HepG2 (cell line): ENCODE results near the gene CUEDC2. TPM values are rescaled to one million over a fixed set of nuclear protein-coding genes. Genes with fewer than 3 reads are reported as not detected.

Experiments
- ATM ChIP-seq: fragments of 450-650 bp; IDR thresholded peaks from 2 replicates; pipeline ENCODE4 v1.7.1; 2017; ENCODE audit warnings: mild to moderate bottlenecking, borderline replicate concordance
- BCLAF1 ChIP-seq: fragments of 450-650 bp; IDR thresholded peaks from 2 replicates; pipeline ENCODE4 v1.6.1; 2017; ENCODE audit warnings: mild to moderate bottlenecking
- GPBP1L1 ChIP-seq: sonication (generic); formaldehyde crosslinking; IDR thresholded peaks from 2 replicates; pipeline ENCODE4 v1.5.0; 2020; ENCODE audit warnings: mild to moderate bottlenecking, missing genetic modification reagents
- NR2F6 ChIP-seq, 2 experiments: IDR thresholded peaks; 2 replicates each; pipeline ENCODE4 v1.6.1; 2016; ENCODE audit warnings: antibody characterized with exemption in 1 of 2, mild to moderate bottlenecking in 1 of 2
- PHB2 ChIP-seq: fragments of 450-650 bp; IDR thresholded peaks from 2 replicates; pipeline ENCODE4 v1.6.1; 2018; ENCODE audit not compliant: partially characterized antibody
- PHF21A ChIP-seq: sonication (generic); formaldehyde crosslinking; IDR thresholded peaks from 2 replicates; pipeline ENCODE4 v1.5.0; 2020; ENCODE audit warnings: mild to moderate bottlenecking, missing genetic modification reagents
- THAP8 ChIP-seq: sonication (generic); formaldehyde crosslinking; IDR thresholded peaks from 2 replicates; pipeline ENCODE4 v1.5.1; 2020; ENCODE audit warnings: missing genetic modification reagents, mild to moderate bottlenecking, borderline replicate concordance
- TRIM22 ChIP-seq: fragments of 450-650 bp; IDR thresholded peaks from 2 replicates; pipeline ENCODE4 v1.6.1; 2017
- XBP1 ChIP-seq: sonication (generic); formaldehyde crosslinking; IDR thresholded peaks from 2 replicates; pipeline ENCODE4 v1.5.0; 2020; ENCODE audit warnings: missing genetic modification reagents
- ZBTB21 ChIP-seq: sonication (generic); formaldehyde crosslinking; IDR thresholded peaks from 2 replicates; pipeline ENCODE4 v1.4.0; 2020; ENCODE audit warnings: missing genetic modification reagents
- ZIK1 ChIP-seq: sonication (generic); formaldehyde crosslinking; IDR thresholded peaks from 2 replicates; pipeline ENCODE4 v1.5.0; 2020; ENCODE audit warnings: mild to moderate bottlenecking, low read depth, missing genetic modification reagents, borderline replicate concordance
- ZMYM3 ChIP-seq: sonication (generic); formaldehyde crosslinking; IDR thresholded peaks from 2 replicates; pipeline ENCODE4 v1.5.1; 2020; ENCODE audit warnings: mild to moderate bottlenecking, missing genetic modification reagents
- ZNF205 ChIP-seq: IDR thresholded peaks from 2 replicates; pipeline ENCODE4 v1.6.1; 2018; ENCODE audit warnings: missing biosample characterization, missing genetic modification reagents
- ZNF24 ChIP-seq: fragments of 450-650 bp; IDR thresholded peaks from 2 replicates; pipeline ENCODE4 v1.6.1; 2017; ENCODE audit warnings: antibody characterized with exemption, mild to moderate bottlenecking
- ZNF337 ChIP-seq: sonication (generic); formaldehyde crosslinking; IDR thresholded peaks from 2 replicates; pipeline ENCODE4 v1.5.1; 2020; ENCODE audit warnings: missing genetic modification reagents, low read depth, mild to moderate bottlenecking, borderline replicate concordance
- ZNF768 ChIP-seq: sonication (generic); formaldehyde crosslinking; IDR thresholded peaks from 2 replicates; pipeline ENCODE4 v1.4.0; 2020; ENCODE audit warnings: missing genetic modification reagents
- polyA plus RNA-seq, 8 experiments: library from polyadenylated mRNA; depleted of rRNA in 3 of 8; stranded (reverse) in 7 of 8; unstranded in 1 of 8; fragments of >200 nt; fragmentation: Illumina TruSeq in 4 of 8; extraction: Trizol in 4 of 8; gene quantifications; 2 replicates each; pipeline versions ENCODE4 v1.2.1 to v1.2.3, GENCODE V29; 2011 to 2016; ENCODE audit warnings: low read depth in 4 of 8, missing spikeins in 1 of 8, mixed read lengths in 1 of 8; ENCODE audit not compliant: insufficient read depth in 1 of 8
- total RNA-seq, 5 experiments: library from RNA; depleted of rRNA; stranded (reverse); fragments of >200 nt; fragmentation: Illumina TruSeq; extraction: Trizol; gene quantifications; 2 replicates each; pipeline ENCODE4 v1.2.3, GENCODE V29; 2016; ENCODE audit warnings: low read depth in 1 of 5

The CUEDC2 gene
- total and polyA plus RNA-seq, 2 of the 13 experiments (the other 11 are each of a cell fraction or from before 2014, with no cell fraction given), result 13.1 to 18.4 TPM

- TF ChIP-seq BCLAF1 (no peak), ZIK1 (no peak), GPBP1L1 (no peak), ZNF337 (no peak), ZMYM3 (CRISPR knock-in tag) (peak; percentile 53; the same call in 1 of the 2 replicates), PHF21A (CRISPR knock-in tag) (no peak), ZNF205 (CRISPR knock-in tag) (no peak), ATM (no peak), XBP1 (no peak), ZNF768 (CRISPR knock-in tag) (peak; percentile 86; the same call in 1 of the 2 replicates), THAP8 (no peak), ZBTB21 (no peak), ZNF24 (no peak), TRIM22 (no peak), NR2F6 (IDR thresholded peaks at IDR 0.05) (no peak), NR2F6 (CRISPR knock-in tag; IDR thresholded peaks at IDR 0.05) (0 out of 2 replicates have a peak, but pooled peaks have one; percentile 7), PHB2 (no peak)
- TF ChIP-seq, all 625 proteins: peak for 10
Measured at GRCh38 chr10:102452672-102453340, 20.4 kb upstream of the CUEDC2 start (continued).
